ENCODE data around the gene MDM4.

GRCh38 chr1:204498981-204499380, 17.2 kb upstream of the MDM4 start:
- TF ChIP-seq SUZ12 (IDR thresholded peaks at IDR 0.05) = no peak
- TF ChIP-seq ARNT (IDR thresholded peaks at IDR 0.05) = no peak
- TF ChIP-seq SP1 (IDR thresholded peaks at IDR 0.05) = no peak
- no peak for TF ChIP-seq ZNF384 (IDR thresholded peaks at IDR 0.05)
- TF ChIP-seq, protein P1, sequence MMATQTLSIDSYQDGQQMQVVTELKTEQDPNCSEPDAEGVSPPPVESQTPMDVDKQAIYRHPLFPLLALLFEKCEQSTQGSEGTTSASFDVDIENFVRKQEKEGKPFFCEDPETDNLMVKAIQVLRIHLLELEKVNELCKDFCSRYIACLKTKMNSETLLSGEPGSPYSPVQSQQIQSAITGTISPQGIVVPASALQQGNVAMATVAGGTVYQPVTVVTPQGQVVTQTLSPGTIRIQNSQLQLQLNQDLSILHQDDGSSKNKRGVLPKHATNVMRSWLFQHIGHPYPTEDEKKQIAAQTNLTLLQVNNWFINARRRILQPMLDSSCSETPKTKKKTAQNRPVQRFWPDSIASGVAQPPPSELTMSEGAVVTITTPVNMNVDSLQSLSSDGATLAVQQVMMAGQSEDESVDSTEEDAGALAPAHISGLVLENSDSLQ (IDR thresholded peaks at IDR 0.05) = no peak
- TF ChIP-seq BHLHE40 (IDR thresholded peaks at IDR 0.05; ENCODE audit: borderline replicate concordance) = no peak
- TF ChIP-seq FOXA1 (IDR thresholded peaks at IDR 0.05) = no peak
- TF ChIP-seq ELF4 (IDR thresholded peaks at IDR 0.05) = no peak
- TF ChIP-seq NFRKB (IDR thresholded peaks at IDR 0.05) = no peak
- TF ChIP-seq TARDBP (IDR thresholded peaks at IDR 0.05) = no peak
- TF ChIP-seq HDGF (IDR thresholded peaks at IDR 0.05; ENCODE audit: borderline replicate concordance) = no peak
